WI38 (cell line): ENCODE results near the gene LASP1.

ENCODE experiments used
- H3K4me3 ChIP-seq: 2 replicates; pipeline ENCODE4 v1.5.1; 2011; ENCODE audit warnings: low read depth, mild to moderate bottlenecking, control low read depth, low read length
- TF ChIP-seq, protein P1 (sequence below): IDR thresholded peaks from 2 replicates; pipeline ENCODE4 v1.5.1; 2012; ENCODE audit warnings: low read depth, mild to moderate bottlenecking, control low read depth, low read length

Gene LASP1

DNA sequence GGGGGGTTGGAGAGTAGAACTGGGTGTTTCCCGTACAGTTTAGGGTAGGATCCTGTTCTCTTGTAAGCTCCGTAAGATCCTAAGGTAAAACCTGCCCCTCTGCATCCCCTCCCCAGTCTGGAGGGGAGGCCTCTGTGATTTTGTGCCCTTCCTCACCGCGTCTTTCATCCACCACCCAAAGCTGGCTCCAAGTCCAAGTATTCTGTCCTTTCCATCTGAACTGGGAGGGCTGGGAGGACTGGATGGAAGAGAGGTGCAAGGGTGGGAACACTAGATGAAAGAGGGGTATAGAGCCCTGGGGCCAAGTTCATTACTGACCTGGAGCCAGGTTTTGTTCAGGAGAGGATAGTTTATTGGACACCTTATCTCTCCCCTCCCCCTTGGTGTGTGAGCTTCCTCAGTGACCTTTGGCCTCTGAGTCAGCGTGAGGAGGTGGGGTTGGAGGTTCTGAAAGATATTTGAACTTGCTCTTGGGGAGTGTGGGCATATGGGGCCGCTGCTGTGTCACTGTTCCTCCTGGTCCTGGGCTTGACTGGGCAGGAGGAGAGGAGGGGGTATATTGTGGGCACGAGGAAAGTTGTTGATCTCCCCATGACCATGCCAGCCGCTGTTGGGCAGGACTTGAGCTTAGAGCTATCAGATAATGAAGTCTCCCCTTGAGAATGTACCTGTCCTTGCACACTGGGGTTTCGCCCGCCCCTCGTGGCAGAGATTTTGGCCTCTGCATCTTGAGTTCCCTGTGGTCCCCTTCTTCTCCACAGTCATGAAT, 1.6 kb downstream of the LASP1 start:
- TF ChIP-seq, protein P1, sequence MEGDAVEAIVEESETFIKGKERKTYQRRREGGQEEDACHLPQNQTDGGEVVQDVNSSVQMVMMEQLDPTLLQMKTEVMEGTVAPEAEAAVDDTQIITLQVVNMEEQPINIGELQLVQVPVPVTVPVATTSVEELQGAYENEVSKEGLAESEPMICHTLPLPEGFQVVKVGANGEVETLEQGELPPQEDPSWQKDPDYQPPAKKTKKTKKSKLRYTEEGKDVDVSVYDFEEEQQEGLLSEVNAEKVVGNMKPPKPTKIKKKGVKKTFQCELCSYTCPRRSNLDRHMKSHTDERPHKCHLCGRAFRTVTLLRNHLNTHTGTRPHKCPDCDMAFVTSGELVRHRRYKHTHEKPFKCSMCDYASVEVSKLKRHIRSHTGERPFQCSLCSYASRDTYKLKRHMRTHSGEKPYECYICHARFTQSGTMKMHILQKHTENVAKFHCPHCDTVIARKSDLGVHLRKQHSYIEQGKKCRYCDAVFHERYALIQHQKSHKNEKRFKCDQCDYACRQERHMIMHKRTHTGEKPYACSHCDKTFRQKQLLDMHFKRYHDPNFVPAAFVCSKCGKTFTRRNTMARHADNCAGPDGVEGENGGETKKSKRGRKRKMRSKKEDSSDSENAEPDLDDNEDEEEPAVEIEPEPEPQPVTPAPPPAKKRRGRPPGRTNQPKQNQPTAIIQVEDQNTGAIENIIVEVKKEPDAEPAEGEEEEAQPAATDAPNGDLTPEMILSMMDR = no peak
- peak overlapping the region; percentile 100 for H3K4me3 ChIP-seq

DNA sequence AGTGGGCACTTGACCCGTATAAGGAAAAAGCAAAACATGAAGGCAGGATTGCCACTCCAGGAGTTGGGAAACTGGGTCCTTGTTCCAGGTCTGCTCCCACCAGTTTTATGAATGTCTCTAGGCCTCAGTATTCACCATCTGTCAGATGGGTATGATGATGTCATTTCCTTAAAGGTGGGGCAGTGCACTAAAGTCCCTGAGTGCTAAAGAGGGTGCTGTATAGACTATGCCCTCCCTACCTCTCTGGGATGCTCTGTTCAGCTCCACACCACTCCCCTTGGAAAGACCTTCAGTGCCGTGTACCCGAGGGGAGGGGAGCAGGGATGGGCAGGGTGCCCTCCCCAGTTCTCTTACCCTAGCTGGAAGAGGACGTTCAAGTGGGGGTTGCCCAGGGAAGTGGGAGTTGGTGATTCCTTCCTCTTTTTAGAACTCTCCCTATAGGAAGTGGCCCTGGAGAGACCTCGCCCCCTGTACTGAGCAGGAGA, 2.2 kb downstream of the LASP1 start:
- H3K4me3 ChIP-seq = peak overlapping the region; percentile 100
- TF ChIP-seq, protein P1 = no peak

DNA sequence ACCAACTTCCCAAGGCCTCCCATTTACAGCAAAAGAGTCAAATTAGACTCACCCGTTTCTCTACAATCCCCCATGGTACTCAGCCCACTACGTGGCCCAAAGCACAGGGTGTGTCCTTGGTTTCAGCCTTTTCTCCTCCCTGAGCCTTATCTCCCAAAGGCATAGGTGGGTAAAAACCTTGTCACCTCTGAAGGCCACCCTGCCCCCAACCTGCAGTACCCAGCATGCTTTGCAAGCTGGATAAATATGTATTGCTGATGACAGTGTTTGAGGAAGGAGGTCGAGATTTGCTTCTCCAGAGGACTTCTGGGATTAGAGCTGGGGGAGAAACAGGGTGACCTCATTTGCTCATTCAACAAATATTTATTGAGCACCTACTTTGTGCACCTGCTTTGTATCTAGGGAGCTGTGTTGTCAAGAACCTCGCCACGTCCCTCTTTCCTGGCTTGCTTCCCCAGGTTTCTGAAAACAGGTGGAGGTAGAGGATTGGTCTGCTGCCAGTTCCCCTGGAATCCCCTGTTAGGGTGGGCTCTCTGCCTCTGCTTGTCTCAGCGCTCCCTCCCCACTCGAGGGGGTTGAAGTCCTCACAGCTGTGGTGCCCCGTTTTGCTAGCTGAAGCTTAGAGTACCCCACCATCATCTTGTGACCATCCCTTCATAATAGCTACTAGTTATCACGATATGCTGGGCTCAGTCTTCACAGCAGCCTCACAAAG, 3.0 kb downstream of the LASP1 start:
- H3K4me3 ChIP-seq = peak overlapping the region; percentile 100
- TF ChIP-seq, protein P1 = no peak

DNA sequence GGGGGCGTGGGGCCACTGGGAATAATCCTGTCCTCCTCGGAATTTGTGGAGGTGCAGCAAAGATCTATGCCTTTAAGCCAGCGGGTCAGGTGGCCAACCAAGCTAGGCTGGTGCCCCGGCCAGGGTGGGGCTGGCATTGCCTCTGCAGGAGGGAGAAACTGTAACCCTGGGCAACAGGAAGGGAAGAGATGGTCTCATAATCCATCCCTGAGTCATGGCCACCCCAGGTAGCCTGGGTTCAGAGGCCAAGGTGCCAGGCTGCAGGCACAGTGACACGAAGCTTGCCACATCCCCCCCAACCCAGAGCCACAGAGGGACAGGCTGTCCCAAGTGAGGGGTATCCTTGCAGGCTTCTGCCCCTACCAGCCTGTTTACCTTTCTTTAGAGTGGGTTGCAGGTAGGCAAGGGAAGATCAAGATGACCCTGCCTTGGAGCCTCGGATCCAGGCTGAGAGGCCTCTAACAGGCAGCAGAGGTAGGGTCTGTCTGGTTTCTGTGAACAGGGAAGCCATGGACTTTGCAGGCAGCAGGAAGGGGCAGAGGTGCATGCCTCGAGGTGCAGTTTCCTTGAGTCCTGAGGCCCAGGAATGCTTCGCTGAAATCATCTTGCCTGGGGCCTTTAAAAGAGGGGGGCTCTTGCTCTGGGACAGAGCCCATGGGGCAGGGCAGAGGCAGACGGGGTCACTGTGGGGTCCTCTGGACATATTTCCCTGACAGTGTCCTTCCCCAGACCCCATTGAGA, 4.0 kb downstream of the LASP1 start:
- peak overlapping the region; percentile 42; the same call in 1 of the 2 replicates for H3K4me3 ChIP-seq
- TF ChIP-seq, protein P1 = no peak

DNA sequence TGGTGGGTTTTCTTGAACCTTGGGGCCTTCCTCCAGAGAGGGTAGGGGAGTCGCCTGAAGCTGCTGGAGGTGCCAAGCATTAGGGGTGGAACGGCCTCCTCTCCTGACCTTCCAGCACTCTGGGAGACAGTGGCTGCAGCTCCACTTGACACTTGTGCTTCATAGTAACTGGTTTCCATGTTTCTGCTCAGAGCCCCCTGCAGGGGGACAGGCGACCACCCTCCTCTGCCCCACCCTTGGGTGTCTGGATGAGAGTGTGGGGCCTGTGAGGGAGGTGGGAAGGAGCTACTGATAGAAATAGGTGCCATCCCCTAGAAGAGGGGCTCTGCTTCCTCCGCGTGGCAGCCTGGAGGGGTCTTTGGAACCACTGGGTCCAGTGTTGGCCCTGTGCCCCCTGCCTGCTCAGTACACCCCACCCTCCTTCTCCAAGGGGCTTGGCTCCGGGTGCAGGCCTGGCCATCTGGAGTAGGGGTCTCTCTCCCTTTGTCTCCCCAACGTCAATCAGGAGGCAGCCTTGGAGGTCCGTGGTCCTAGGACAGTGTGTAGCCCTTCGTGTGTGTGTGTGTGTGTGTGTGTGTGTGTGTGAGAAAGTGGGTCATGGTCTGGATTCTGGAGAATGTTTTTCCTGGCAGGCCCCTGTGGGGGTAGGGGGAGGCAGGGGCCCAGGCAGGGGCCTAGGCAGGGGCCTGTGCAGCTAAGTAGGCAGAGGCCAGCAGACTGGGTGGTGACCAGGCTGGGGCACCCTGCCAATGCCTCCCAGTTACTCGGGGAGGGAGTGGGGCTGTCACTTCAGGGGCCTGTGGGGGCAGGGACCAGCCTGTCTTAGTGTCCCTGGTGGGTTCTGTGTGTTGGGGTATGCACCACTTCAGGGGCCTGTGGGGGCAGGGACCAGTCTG, 4.9 kb downstream of the LASP1 start:
- peak overlapping the region; percentile 42 for H3K4me3 ChIP-seq
- TF ChIP-seq, protein P1 = no peak

DNA sequence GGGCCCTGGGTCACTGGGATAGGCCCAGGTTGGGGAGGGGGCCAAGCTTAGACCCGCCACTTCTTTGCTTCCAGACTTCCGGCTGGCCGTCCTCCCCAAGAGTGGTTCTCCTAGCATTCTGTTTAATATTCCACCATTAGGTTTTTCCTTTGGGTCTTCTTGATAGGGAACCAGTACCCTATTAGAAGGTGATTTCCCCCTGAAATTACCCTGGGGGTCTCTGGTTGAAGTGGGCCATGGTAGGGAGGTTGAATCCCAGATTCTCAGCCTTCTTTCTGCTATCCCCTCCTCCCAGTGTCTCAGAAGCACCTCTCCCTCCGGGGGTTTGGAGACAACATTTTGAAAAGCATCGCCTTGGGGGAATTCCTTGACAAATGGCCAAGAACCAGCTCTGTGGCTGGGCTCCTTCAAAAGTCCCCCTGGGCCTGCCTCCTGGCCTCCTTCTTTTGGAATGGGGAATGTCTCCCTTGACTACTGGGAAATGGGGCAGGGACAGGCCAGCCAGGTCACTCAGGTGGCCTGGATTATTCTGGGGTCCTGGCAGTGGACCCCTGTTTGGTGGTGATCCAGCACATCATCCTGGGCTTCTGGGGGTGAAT, 5.7 kb downstream of the LASP1 start:
- TF ChIP-seq, protein P1 = no peak
- H3K4me3 ChIP-seq = peak overlapping the region; percentile 42
